ENCODE measurements around the gene IMPA2.
"Not testable (repeated sequence)": the region's sequence is repeated elsewhere in the genome, so short reads cannot be mapped to it uniquely, and the experiment has no call there.

The IMPA2 gene

GRCh38 chr18:12074736-12075135, 93.4 kb downstream of the IMPA2 start:
- no peaks in the 10 kb centered on the region for H3K79me1 ChIP-seq (ENCODE audit: low read depth, low read length)
- H3K4me2 ChIP-seq (ENCODE audit: insufficient read depth, low read length, poor library complexity, severe bottlenecking): no peak overlapping the region
- H3K27ac ChIP-seq (replicated peaks; ENCODE audit: low read length): no peak overlapping the region
- no peak for DNase-seq (ENCODE audit: low spot score)
- no peak overlapping the region for H2AFZ ChIP-seq (ENCODE audit: low read length)
- H4K91ac ChIP-seq (ENCODE audit: low read depth, low read length, poor library complexity): no peak overlapping the region
- H3K9me3 ChIP-seq (replicated peaks in 1 of 2; ENCODE audit: control insufficient read depth in 2 of 2, insufficient read depth in 1 of 2, low read depth in 1 of 2, low read length in 2 of 2): no peaks in the 10 kb centered on the region
- no peaks in the 10 kb centered on the region for H3K4me1 ChIP-seq (ENCODE audit: control insufficient read depth in 2 of 2, insufficient read depth in 1 of 2, low read depth in 1 of 2, low read length in 2 of 2)
- H3K23ac ChIP-seq (ENCODE audit: low read depth, low read length, poor library complexity): no peak overlapping the region
- no peak overlapping the region for H2AK5ac ChIP-seq (ENCODE audit: low read depth, low read length)
- no peak overlapping the region for H3K14ac ChIP-seq (ENCODE audit: low read length)
- H3K4me3 ChIP-seq (ENCODE audit: low read length in 2 of 2): no peak overlapping the region
- no peak overlapping the region for H4K8ac ChIP-seq (ENCODE audit: low read depth, low read length)
- peaks cover 0 to 45% (median 0%) of the 10 kb centered on the region in 3 experiments for H3K27me3 ChIP-seq (ENCODE audit: control insufficient read depth in 3 of 3, insufficient read depth in 3 of 3, low read depth in 1 of 3, low read length in 3 of 3)
- H2BK15ac ChIP-seq (ENCODE audit: low read length): no peak overlapping the region
- H3K18ac ChIP-seq (ENCODE audit: low read length): no peak overlapping the region
- H3K9ac ChIP-seq (ENCODE audit: low read depth, low read length, poor library complexity): no peak overlapping the region
- H3K4ac ChIP-seq (ENCODE audit: low read length): no peak overlapping the region
- WGBS, 2 donors (ENCODE audit: extremely low coverage in 2 of 2, insufficient read length in 2 of 2, insufficient replicate concordance in 1 of 2): no CpG with 5 or more reads among the region's 3 CpGs
- H2BK5ac ChIP-seq (ENCODE audit: low read length): no peak overlapping the region
- H3K36me3 ChIP-seq (replicated peaks in 1 of 2; ENCODE audit: control insufficient read depth in 2 of 2, insufficient read depth in 2 of 2, low read length in 2 of 2): no peaks in the 10 kb centered on the region
- no peak overlapping the region for H2BK120ac ChIP-seq (ENCODE audit: low read depth, low read length)
- no peak overlapping the region for H2BK12ac ChIP-seq (ENCODE audit: low read length)

GRCh38 chr18:12076424-12077140, 95.3 kb downstream of the IMPA2 start:
- Histone ChIP-seq H3K4me3 (ENCODE audit: low read length in 2 of 2) (peak overlapping the region in 1 of 2 donors; percentile 37), H2BK5ac (ENCODE audit: low read length) (no peak overlapping the region), H3K27ac (replicated peaks; ENCODE audit: low read length) (no peak overlapping the region)

GRCh38 chr18:12077994-12078393, 96.7 kb downstream of the IMPA2 start:
- not testable (repeated sequence) for H2BK15ac ChIP-seq (ENCODE audit: low read length)

More at GRCh38 chr18:12076424-12077140, 95.3 kb downstream of the IMPA2 start:
- Histone ChIP-seq H2BK120ac (ENCODE audit: low read depth, low read length) (no peak overlapping the region), H2AFZ (ENCODE audit: low read length) (peak overlapping the region; percentile 93), H3K4ac (ENCODE audit: low read length) (no peak overlapping the region), H3K23ac (ENCODE audit: low read depth, low read length, poor library complexity) (no peak overlapping the region), H3K4me1 (ENCODE audit: control insufficient read depth in 2 of 2, insufficient read depth in 1 of 2, low read depth in 1 of 2, low read length in 2 of 2) (no peaks in the 10 kb centered on the region), H3K4me2 (ENCODE audit: insufficient read depth, low read length, poor library complexity, severe bottlenecking) (peak overlapping the region; percentile 40), H2BK15ac (ENCODE audit: low read length) (no peak overlapping the region), H3K79me1 (ENCODE audit: low read depth, low read length) (no peaks in the 10 kb centered on the region), H3K36me3 (replicated peaks in 1 of 2; ENCODE audit: control insufficient read depth in 2 of 2, insufficient read depth in 2 of 2, low read length in 2 of 2) (no peaks in the 10 kb centered on the region), H3K9ac (ENCODE audit: low read depth, low read length, poor library complexity) (no peak overlapping the region), H3K27me3 (ENCODE audit: control insufficient read depth in 3 of 3, insufficient read depth in 3 of 3, low read depth in 1 of 3, low read length in 3 of 3) (peaks cover 0 to 42% (median 0%) of the 10 kb centered on the region in 3 experiments), H4K8ac (ENCODE audit: low read depth, low read length) (no peak overlapping the region), H2AK5ac (ENCODE audit: low read depth, low read length) (no peak overlapping the region), H3K18ac (ENCODE audit: low read length) (no peak overlapping the region), H3K9me3 (replicated peaks in 1 of 2; ENCODE audit: control insufficient read depth in 2 of 2, insufficient read depth in 1 of 2, low read depth in 1 of 2, low read length in 2 of 2) (no peaks in the 10 kb centered on the region), H4K91ac (ENCODE audit: low read depth, low read length, poor library complexity) (no peak overlapping the region), H2BK12ac (ENCODE audit: low read length) (no peak overlapping the region), H3K14ac (ENCODE audit: low read length) (no peak overlapping the region)
- no CpG with 5 or more reads among the region's 59 CpGs for WGBS, 2 donors (ENCODE audit: extremely low coverage in 2 of 2, insufficient read length in 2 of 2, insufficient replicate concordance in 1 of 2)
- no peak for DNase-seq (ENCODE audit: low spot score)

GRCh38 chr18:12079491-12080237, 98.4 kb downstream of the IMPA2 start:
- no peak overlapping the region for H2BK15ac ChIP-seq (ENCODE audit: low read length)
- H2BK120ac ChIP-seq (ENCODE audit: low read depth, low read length): no peak overlapping the region
- no peaks in the 10 kb centered on the region for H3K79me1 ChIP-seq (ENCODE audit: low read depth, low read length)
- no peak overlapping the region for H2AFZ ChIP-seq (ENCODE audit: low read length)
- H4K8ac ChIP-seq (ENCODE audit: low read depth, low read length): no peak overlapping the region
- H3K27me3 ChIP-seq (ENCODE audit: control insufficient read depth in 3 of 3, insufficient read depth in 3 of 3, low read depth in 1 of 3, low read length in 3 of 3): peaks cover 0 to 28% (median 0%) of the 10 kb centered on the region in 3 experiments
- H2BK12ac ChIP-seq (ENCODE audit: low read length): no peak overlapping the region
- H3K9ac ChIP-seq (ENCODE audit: low read depth, low read length, poor library complexity): no peak overlapping the region
- DNase-seq (ENCODE audit: low spot score): no peak
- H3K23ac ChIP-seq (ENCODE audit: low read depth, low read length, poor library complexity): no peak overlapping the region
- H4K91ac ChIP-seq (ENCODE audit: low read depth, low read length, poor library complexity): no peak overlapping the region
- no peak overlapping the region for H2BK5ac ChIP-seq (ENCODE audit: low read length)
- H3K4me3 ChIP-seq (ENCODE audit: low read length in 2 of 2): no peak overlapping the region
- no peak overlapping the region for H3K4me2 ChIP-seq (ENCODE audit: insufficient read depth, low read length, poor library complexity, severe bottlenecking)
- H3K4ac ChIP-seq (ENCODE audit: low read length): no peak overlapping the region
- no CpG with 5 or more reads among the region's 6 CpGs for WGBS, 2 donors (ENCODE audit: extremely low coverage in 2 of 2, insufficient read length in 2 of 2, insufficient replicate concordance in 1 of 2)
- no peaks in the 10 kb centered on the region for H3K9me3 ChIP-seq (replicated peaks in 1 of 2; ENCODE audit: control insufficient read depth in 2 of 2, insufficient read depth in 1 of 2, low read depth in 1 of 2, low read length in 2 of 2)
- H3K36me3 ChIP-seq (replicated peaks in 1 of 2; ENCODE audit: control insufficient read depth in 2 of 2, insufficient read depth in 2 of 2, low read length in 2 of 2): no peaks in the 10 kb centered on the region
- no peak overlapping the region for H3K18ac ChIP-seq (ENCODE audit: low read length)
- H2AK5ac ChIP-seq (ENCODE audit: low read depth, low read length): no peak overlapping the region
- no peaks in the 10 kb centered on the region for H3K4me1 ChIP-seq (ENCODE audit: control insufficient read depth in 2 of 2, insufficient read depth in 1 of 2, low read depth in 1 of 2, low read length in 2 of 2)
- H3K14ac ChIP-seq (ENCODE audit: low read length): no peak overlapping the region
- H3K27ac ChIP-seq (replicated peaks; ENCODE audit: low read length): no peak overlapping the region

More at GRCh38 chr18:12077994-12078393, 96.7 kb downstream of the IMPA2 start:
- not testable (repeated sequence) for H2BK120ac ChIP-seq (ENCODE audit: low read depth, low read length); H3K27ac ChIP-seq (replicated peaks; ENCODE audit: low read length); H3K4me2 ChIP-seq (ENCODE audit: insufficient read depth, low read length, poor library complexity, severe bottlenecking); H3K79me1 ChIP-seq (ENCODE audit: low read depth, low read length); H3K9me3 ChIP-seq (replicated peaks in 1 of 2; ENCODE audit: control insufficient read depth in 2 of 2, insufficient read depth in 1 of 2, low read depth in 1 of 2, low read length in 2 of 2); H3K4me3 ChIP-seq (ENCODE audit: low read length in 2 of 2); H2BK12ac ChIP-seq (ENCODE audit: low read length); H3K23ac ChIP-seq (ENCODE audit: low read depth, low read length, poor library complexity); H3K18ac ChIP-seq (ENCODE audit: low read length); H3K9ac ChIP-seq (ENCODE audit: low read depth, low read length, poor library complexity); H3K4me1 ChIP-seq (ENCODE audit: control insufficient read depth in 2 of 2, insufficient read depth in 1 of 2, low read depth in 1 of 2, low read length in 2 of 2); H3K14ac ChIP-seq (ENCODE audit: low read length); H2AK5ac ChIP-seq (ENCODE audit: low read depth, low read length); H2AFZ ChIP-seq (ENCODE audit: low read length); H4K8ac ChIP-seq (ENCODE audit: low read depth, low read length); H4K91ac ChIP-seq (ENCODE audit: low read depth, low read length, poor library complexity); H2BK5ac ChIP-seq (ENCODE audit: low read length); H3K36me3 ChIP-seq (replicated peaks in 1 of 2; ENCODE audit: control insufficient read depth in 2 of 2, insufficient read depth in 2 of 2, low read length in 2 of 2); DNase-seq (ENCODE audit: low spot score); H3K4ac ChIP-seq (ENCODE audit: low read length)
- H3K27me3 ChIP-seq (ENCODE audit: control insufficient read depth in 3 of 3, insufficient read depth in 3 of 3, low read depth in 1 of 3, low read length in 3 of 3): peaks cover 0 to 37% (median 0%) of the 10 kb centered on the region in 3 experiments
- no CpG with 5 or more reads among the region's 4 CpGs for WGBS, 2 donors (ENCODE audit: extremely low coverage in 2 of 2, insufficient read length in 2 of 2, insufficient replicate concordance in 1 of 2)
